RWPE1 (cell line): ENCODE results near the gene STT3B.
A peak's percentile ranks its signal among the peaks of the same experiment; 100 is the strongest.

ENCODE experiments used
- CTCF ChIA-PET: fragments of 350-600 bp; sonication (Branson Sonifier 250); formaldehyde crosslinking; extraction: SDS; loops from one replicate; lab custom pipeline; 2021; lab: Yijun Ruan, JAX
- POLR2A ChIA-PET: fragments of 400-600 bp; formaldehyde crosslinking; extraction: SDS; loops from one replicate; lab custom pipeline; 2020; ENCODE audit warnings: antibody characterized with exemption; ENCODE audit not compliant: low non-redundant PET; lab: Yijun Ruan, JAX
- DNase-seq: peaks from one replicate; pipeline ENCODE4 v3.0.0; 2012; ENCODE audit warnings: low spot score
- H3K27ac ChIP-seq: fragments of 450-650 bp; 2 replicates; pipeline ENCODE4 v1.5.1; 2017
- TF ChIP-seq, protein P1 (sequence below): fragments of 450-650 bp; conservative IDR thresholded peaks from 2 replicates; pipeline ENCODE4 v1.5.1; 2017; ENCODE audit warnings: low read depth, mild to moderate bottlenecking

STT3B gene

DNA sequence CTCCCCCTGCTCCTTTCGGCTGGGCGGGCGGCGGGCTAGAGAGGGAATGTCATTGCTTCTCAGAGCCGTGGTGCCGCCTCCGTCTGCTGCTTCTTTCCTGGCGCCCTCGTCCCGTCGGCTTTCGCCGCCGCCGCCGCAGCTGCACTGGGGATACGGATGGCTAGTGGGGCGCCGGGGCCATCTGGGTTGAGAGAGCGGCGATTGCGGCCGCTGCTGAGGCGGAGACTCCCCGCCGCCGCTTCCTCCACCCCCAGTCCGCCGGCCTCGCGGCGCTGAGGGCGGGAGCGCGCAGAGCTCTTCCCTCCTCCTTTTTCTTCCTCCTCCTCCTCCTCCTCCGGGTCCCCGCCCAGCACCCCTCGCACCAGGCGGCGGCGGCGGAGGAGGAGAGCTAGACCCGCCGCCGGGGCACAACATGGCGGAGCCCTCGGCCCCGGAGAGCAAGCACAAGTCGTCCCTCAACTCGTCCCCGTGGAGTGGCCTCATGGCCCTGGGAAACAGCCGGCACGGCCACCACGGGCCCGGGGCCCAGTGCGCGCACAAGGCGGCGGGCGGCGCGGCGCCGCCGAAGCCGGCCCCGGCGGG is at the start of gene STT3B:
TSS of gene STT3B (plus strand) at position 339 of the 582 bp plus-strand sequence. CDS start at position 413, 74 bp downstream.
- TF ChIP-seq, protein P1, sequence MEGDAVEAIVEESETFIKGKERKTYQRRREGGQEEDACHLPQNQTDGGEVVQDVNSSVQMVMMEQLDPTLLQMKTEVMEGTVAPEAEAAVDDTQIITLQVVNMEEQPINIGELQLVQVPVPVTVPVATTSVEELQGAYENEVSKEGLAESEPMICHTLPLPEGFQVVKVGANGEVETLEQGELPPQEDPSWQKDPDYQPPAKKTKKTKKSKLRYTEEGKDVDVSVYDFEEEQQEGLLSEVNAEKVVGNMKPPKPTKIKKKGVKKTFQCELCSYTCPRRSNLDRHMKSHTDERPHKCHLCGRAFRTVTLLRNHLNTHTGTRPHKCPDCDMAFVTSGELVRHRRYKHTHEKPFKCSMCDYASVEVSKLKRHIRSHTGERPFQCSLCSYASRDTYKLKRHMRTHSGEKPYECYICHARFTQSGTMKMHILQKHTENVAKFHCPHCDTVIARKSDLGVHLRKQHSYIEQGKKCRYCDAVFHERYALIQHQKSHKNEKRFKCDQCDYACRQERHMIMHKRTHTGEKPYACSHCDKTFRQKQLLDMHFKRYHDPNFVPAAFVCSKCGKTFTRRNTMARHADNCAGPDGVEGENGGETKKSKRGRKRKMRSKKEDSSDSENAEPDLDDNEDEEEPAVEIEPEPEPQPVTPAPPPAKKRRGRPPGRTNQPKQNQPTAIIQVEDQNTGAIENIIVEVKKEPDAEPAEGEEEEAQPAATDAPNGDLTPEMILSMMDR, result no peak
- H3K27ac ChIP-seq, result peak within 1 kb of the TSS; percentile 99
- peak; percentile 48 for DNase-seq
- ChIA-PET CTCF (interaction anchor here (0.7 kb wide), 1 partner anchor 500 kb away, joined by 4 read pairs; no protein-coding TSS in a partner anchor), POLR2A (interaction anchor here (0.6 to 1.0 kb wide), 2 partner anchors 245 to 450 kb away, joined by 3 to 4 read pairs; no protein-coding TSS in a partner anchor)

DNA sequence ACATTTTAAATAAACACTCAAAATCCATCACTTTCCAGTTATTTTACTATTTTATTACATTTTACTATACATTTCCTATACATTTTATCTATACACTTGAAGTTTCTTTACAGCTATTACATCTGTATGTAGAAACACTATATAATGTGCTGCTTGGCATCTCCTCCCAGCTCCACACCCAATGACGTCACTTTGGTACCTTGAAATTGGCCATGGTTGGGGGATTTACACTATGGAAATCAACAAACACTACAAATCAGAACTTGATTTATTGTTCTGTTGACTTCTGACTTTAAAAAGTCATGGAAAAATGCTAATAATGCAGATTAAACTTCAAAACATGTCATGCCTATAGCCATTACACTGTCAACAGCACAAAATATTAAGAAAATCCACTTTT is 48.9 kb upstream of the STT3B start:
- CTCF ChIA-PET, result no interaction called here

GRCh38 chr3:31485196-31485595 is 47.5 kb upstream of the STT3B start:
- TF ChIP-seq, protein P1, result no peak
- H3K27ac ChIP-seq, result no peak overlapping the region
- ChIA-PET POLR2A (no interaction called here), CTCF (interaction anchor here (0.6 kb wide), 1 partner anchor 1198 kb away, joined by 3 read pairs; no protein-coding TSS in a partner anchor)
- no peak for DNase-seq

More for the DNA sequence above, 48.9 kb upstream of the STT3B start:
- DNase-seq, result no peak
- TF ChIP-seq, protein P1, result no peak
- POLR2A ChIA-PET, result no interaction called here
- H3K27ac ChIP-seq, result no peak overlapping the region

GRCh38 chr3:31486865-31487533 is 45.7 kb upstream of the STT3B start:
- POLR2A ChIA-PET, result no interaction called here
- H3K27ac ChIP-seq, result no peak overlapping the region
- CTCF ChIA-PET, result no interaction called here

GRCh38 chr3:31488475-31489017 is 44.2 kb upstream of the STT3B start:
- ChIA-PET POLR2A (no interaction called here), CTCF (no interaction called here)
- TF ChIP-seq, protein P1, result no peak
- DNase-seq, result no peak
- H3K27ac ChIP-seq, result no peak overlapping the region

More at GRCh38 chr3:31486865-31487533, 45.7 kb upstream of the STT3B start:
- TF ChIP-seq, protein P1, result no peak
- DNase-seq, result no peak

DNA sequence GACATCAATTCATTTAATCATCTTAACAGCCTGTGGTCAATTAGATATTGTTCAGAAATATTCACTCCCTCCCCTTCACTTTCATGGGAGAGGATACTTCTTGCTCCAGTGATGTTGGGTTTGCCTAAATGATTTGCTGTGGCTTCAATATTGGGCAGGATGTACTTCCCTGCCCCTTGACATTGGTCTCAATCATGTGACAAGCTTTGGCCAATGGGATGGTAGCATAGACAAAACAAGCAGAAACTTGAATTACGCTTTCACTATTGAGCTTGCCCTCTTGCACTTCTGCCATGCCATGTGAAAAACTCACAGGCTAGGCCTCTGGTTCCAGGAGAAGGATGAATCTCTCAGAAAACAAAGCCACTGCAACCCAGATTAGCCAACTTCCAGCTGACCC is 42.2 kb upstream of the STT3B start:
- no peak overlapping the region for H3K27ac ChIP-seq
- ChIA-PET CTCF (no interaction called here), POLR2A (no interaction called here)
- DNase-seq, result no peak
- TF ChIP-seq, protein P1, result no peak
